Hepatocyte (in vitro differentiated cells): ENCODE data around the gene ABHD8. TPM values are rescaled to one million over a fixed set of nuclear protein-coding genes. Genes with fewer than 3 reads are reported as not detected.

Experiments used
- DNase-seq: peaks from one replicate; pipeline ENCODE4 v3.0.0-alpha.2; 2016; ENCODE audit warnings: low spot score
- H2AFZ ChIP-seq: fragments of 200-600 bp; sonication (generic); 2 replicates; pipeline ENCODE4 v1.6.0; 2016; ENCODE audit warnings: antibody characterized with exemption, mild to moderate bottlenecking
- H3K27ac ChIP-seq: fragments of 200-600 bp; sonication (generic); 2 replicates; pipeline ENCODE4 v1.5.1; 2016; ENCODE audit warnings: mild to moderate bottlenecking
- H3K27me3 ChIP-seq: fragments of 200-600 bp; sonication (generic); 2 replicates; pipeline ENCODE4 v1.6.1; 2016
- H3K36me3 ChIP-seq: fragments of 200-600 bp; sonication (generic); replicated peaks from 2 replicates; pipeline ENCODE4 v1.5.1; 2016; ENCODE audit warnings: low read depth; ENCODE audit not compliant: insufficient read depth
- H3K4me1 ChIP-seq: fragments of 200-600 bp; sonication (generic); 2 replicates; pipeline ENCODE4 v1.5.1; 2016; ENCODE audit warnings: mild to moderate bottlenecking, moderate library complexity; ENCODE audit not compliant: insufficient read depth
- H3K4me2 ChIP-seq: fragments of 200-600 bp; sonication (generic); 2 replicates; pipeline ENCODE4 v1.6.0; 2016
- H3K4me3 ChIP-seq: fragments of 200-600 bp; sonication (generic); 2 replicates; pipeline ENCODE4 v1.5.1; 2016; ENCODE audit warnings: mild to moderate bottlenecking
- H3K79me2 ChIP-seq: fragments of 200-600 bp; sonication (generic); 2 replicates; pipeline ENCODE4 v1.6.0; 2017; ENCODE audit warnings: mild to moderate bottlenecking
- H3K9me2 ChIP-seq: fragments of 200-600 bp; sonication (generic); replicated peaks from 2 replicates; pipeline ENCODE4 v1.6.0; 2017; ENCODE audit warnings: mild to moderate bottlenecking; ENCODE audit not compliant: insufficient read depth
- H3K9me3 ChIP-seq: fragments of 200-600 bp; sonication (generic); 2 replicates; pipeline ENCODE4 v1.5.1; 2016; ENCODE audit warnings: low read depth, mild to moderate bottlenecking
- H4K20me1 ChIP-seq: fragments of 200-600 bp; sonication (generic); 2 replicates; pipeline ENCODE4 v1.6.0; 2016; ENCODE audit warnings: mild to moderate bottlenecking; ENCODE audit not compliant: insufficient read depth, poor library complexity, severe bottlenecking
- CTCF ChIP-seq: fragments of 200-600 bp; sonication (generic); IDR thresholded peaks from 2 replicates; pipeline ENCODE4 v1.5.1; 2016; ENCODE audit warnings: antibody characterized with exemption, mild to moderate bottlenecking; ENCODE audit not compliant: poor library complexity
- EZH2 ChIP-seq: fragments of 200-600 bp; sonication (generic); IDR thresholded peaks from 2 replicates; pipeline ENCODE4 v1.6.1; 2016; ENCODE audit warnings: antibody characterized with exemption, mild to moderate bottlenecking, borderline replicate concordance
- EZH2phosphoT487 ChIP-seq: fragments of 200-600 bp; sonication (generic); IDR thresholded peaks from one replicate; pipeline ENCODE4 v1.6.1; 2018; ENCODE audit warnings: antibody characterized with exemption, mild to moderate bottlenecking, low read depth, moderate library complexity; ENCODE audit not compliant: unreplicated experiment, severe bottlenecking
- WGBS: methylation state at CpG from one replicate; pipeline ENCODE4 v1.1.6; 2016; ENCODE audit warnings: low lambda C conversion rate; ENCODE audit errors: missing lambda C conversion rate; 5-methylcytosine and 5-hydroxymethylcytosine counted together
- polyA plus RNA-seq: library from polyadenylated mRNA; unstranded; fragments of >200 nt; fragmentation: Nextera tagmentation; extraction: Ambion mirVana; gene quantifications from 2 replicates; pipeline ENCODE4 v1.2.1, GENCODE V29; 2016
- total RNA-seq: library from RNA; depleted of rRNA; stranded (reverse); fragments of >200 nt; gene quantifications from 2 replicates; pipeline ENCODE4 v1.2.3, GENCODE V29; 2014

Gene ABHD8
- total and polyA plus RNA-seq, 2 experiments from 2014 or later, result 12.9 to 17.6 TPM

- Histone ChIP-seq H3K36me3 (no peaks in the 10 kb centered on the region), H3K4me2 (peak overlapping the region; percentile 55), H3K27me3 (no peaks in the 10 kb centered on the region), H3K4me1 (peaks cover 20% of the 10 kb centered on the region), H2AFZ (no peak overlapping the region), H3K9me2 (no peaks in the 10 kb centered on the region), H3K27ac (peak overlapping the region; percentile 88), H4K20me1 (peaks cover 7% of the 10 kb centered on the region), H3K79me2 (peaks cover 54% of the 10 kb centered on the region), H3K9me3 (no peaks in the 10 kb centered on the region), H3K4me3 (no peak overlapping the region)
- DNase-seq, result peak; percentile 74
- 73% methylated on average over 11 of the region's 11 CpGs for WGBS
- TF ChIP-seq EZH2 (no peak), CTCF (no peak), EZH2phosphoT487 (no peak)
These were observed 8.4 kb upstream of the ABHD8 start for GRCh38 chr19:17311455-17312188.

- H3K36me3 ChIP-seq, result no peaks in the 10 kb centered on the region
- H3K4me2 ChIP-seq, result peak overlapping the region; percentile 94
- no peak for DNase-seq
- H3K27me3 ChIP-seq, result no peaks in the 10 kb centered on the region
- H3K9me2 ChIP-seq, result no peaks in the 10 kb centered on the region
- H3K4me1 ChIP-seq, result peaks cover 23% of the 10 kb centered on the region
- 10% methylated on average over 20 of the region's 23 CpGs for WGBS
- peak overlapping the region; percentile 56 for H3K27ac ChIP-seq
- no peaks in the 10 kb centered on the region for H3K9me3 ChIP-seq
- H2AFZ ChIP-seq, result peak overlapping the region; percentile 17
- peaks cover 7% of the 10 kb centered on the region for H4K20me1 ChIP-seq
- peaks cover 54% of the 10 kb centered on the region for H3K79me2 ChIP-seq
- TF ChIP-seq CTCF (no peak), EZH2phosphoT487 (no peak), EZH2 (no peak)
- peak overlapping the region; percentile 56 for H3K4me3 ChIP-seq
These were observed 6.8 kb upstream of the ABHD8 start for GRCh38 chr19:17309965-17310461.

GRCh38 chr19:17309198-17309964 lies 6.2 kb upstream of the ABHD8 start, which contains the start of gene DDA1:
TSS of gene DDA1 (plus strand) at chr19:17309563. CDS start at chr19:17309655, 92 bp downstream.
- WGBS, result 3% methylated on average over 33 of the region's 46 CpGs
- Histone ChIP-seq H3K36me3 (no peaks in the 10 kb centered on the region), H3K4me2 (peak within 1 kb of the TSS; percentile 94), H4K20me1 (peaks cover 7% of the 10 kb centered on the region), H3K27ac (peak within 1 kb of the TSS; percentile 56), H3K27me3 (no peaks in the 10 kb centered on the region), H3K4me1 (peaks cover 23% of the 10 kb centered on the region), H3K9me3 (no peaks in the 10 kb centered on the region), H2AFZ (peak within 1 kb of the TSS; percentile 17), H3K4me3 (peak within 1 kb of the TSS; percentile 56), H3K79me2 (peaks cover 54% of the 10 kb centered on the region), H3K9me2 (no peaks in the 10 kb centered on the region)
- TF ChIP-seq CTCF, result no peak
- TF ChIP-seq EZH2phosphoT487, result no peak
- no peak for TF ChIP-seq EZH2
- DNase-seq, result peak; percentile 100
